Renal pelvis (tissue), 4 donors: ENCODE data around the gene FAM184A. TPM values are rescaled to one million over a fixed set of nuclear protein-coding genes. Genes with fewer than 3 reads are reported as not detected.

Experiments
- DNase-seq: peaks from one replicate; pipeline ENCODE4 v3.0.0-alpha.2; 2013
- polyA plus RNA-seq, 3 donors: library from polyadenylated mRNA; unstranded; fragments of 120-200 nt; gene quantifications; one replicate each; pipeline ENCODE4 v1.2.1, GENCODE V29; 2013; ENCODE audit not compliant: insufficient read length in 3 of 3

FAM184A gene
- polyA plus RNA-seq, 3 donors, result 6.9 to 12.1 (median 11.0) TPM

GRCh38 chr6:119060255-119060907 lies 18.1 kb downstream of the FAM184A start:
- no peak for DNase-seq

DNA sequence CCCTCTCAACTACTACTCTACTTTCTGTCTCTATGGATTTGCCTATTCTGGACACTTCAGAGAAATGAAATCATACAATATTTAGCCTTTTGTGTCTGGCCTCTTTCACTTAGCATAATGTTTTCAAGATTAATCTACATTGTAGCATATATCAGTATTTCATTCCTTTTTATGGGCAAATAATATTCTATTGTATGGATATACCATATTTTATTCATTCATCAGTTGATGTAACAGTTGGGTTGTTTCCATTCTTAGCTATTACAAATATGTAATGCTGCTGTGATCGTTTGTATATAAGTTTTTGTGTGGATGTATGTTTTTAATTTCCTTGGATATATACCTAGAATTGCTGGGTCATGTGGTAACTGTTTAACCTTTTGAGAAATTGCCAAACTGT lies 23.4 kb downstream of the FAM184A start:
- DNase-seq, result no peak

DNA sequence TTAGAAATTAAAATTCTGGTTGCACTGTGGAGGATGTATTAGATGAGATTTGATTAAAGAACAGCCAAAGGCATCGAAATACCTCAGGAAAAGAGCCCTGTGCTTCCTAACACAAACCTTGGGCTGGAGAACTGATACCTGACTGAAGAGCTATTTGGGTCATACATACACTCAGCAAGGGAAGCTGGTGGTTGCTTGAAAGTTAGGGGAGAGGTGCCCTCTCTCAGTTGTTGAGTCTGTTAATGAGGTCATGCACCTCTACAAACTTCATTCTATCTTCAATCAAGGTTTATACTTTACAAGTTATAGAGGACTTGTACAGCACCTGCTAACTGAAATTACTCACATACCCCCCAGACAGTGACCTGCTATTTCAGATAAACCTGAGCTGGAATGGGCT lies 25.5 kb downstream of the FAM184A start:
- DNase-seq, result no peak

DNA sequence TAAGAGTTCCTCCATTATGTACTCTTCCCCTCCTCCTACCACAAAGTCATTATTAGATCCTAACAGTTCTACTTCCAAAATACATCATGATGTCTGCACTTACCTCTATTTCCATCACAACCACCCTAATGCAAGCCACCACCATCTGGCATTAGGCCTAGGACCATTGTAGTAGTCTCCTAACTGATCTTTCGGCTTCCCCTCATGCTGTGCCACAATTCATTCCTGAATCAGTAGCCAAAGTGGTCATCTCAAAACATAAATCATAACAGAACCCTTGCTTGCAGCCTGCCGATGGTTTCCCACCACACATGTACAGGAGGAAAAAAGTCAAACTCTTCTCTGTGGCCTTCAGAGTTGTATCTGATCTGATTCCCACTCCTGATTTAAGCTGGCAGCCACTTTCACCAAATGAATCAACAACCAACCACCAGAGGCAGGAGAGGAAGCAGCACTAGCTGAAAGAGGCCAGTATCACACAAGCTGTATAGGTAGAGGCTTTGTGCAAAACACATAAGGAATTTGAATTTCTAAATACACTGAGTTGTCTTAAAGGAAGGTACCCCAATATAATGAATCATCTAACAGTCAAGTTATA lies 26.1 kb downstream of the FAM184A start:
- no peak for DNase-seq

GRCh38 chr6:119044255-119044654 lies 34.2 kb downstream of the FAM184A start:
- no peak for DNase-seq

GRCh38 chr6:119043783-119044182 lies 34.7 kb downstream of the FAM184A start:
- DNase-seq, result no peak

- no peak for DNase-seq
These were observed 35.2 kb downstream of the FAM184A start for GRCh38 chr6:119043265-119043664.

GRCh38 chr6:119040636-119041035 lies 37.8 kb downstream of the FAM184A start:
- no peak for DNase-seq

GRCh38 chr6:119040229-119040628 lies 38.2 kb downstream of the FAM184A start:
- DNase-seq, result no peak

DNA sequence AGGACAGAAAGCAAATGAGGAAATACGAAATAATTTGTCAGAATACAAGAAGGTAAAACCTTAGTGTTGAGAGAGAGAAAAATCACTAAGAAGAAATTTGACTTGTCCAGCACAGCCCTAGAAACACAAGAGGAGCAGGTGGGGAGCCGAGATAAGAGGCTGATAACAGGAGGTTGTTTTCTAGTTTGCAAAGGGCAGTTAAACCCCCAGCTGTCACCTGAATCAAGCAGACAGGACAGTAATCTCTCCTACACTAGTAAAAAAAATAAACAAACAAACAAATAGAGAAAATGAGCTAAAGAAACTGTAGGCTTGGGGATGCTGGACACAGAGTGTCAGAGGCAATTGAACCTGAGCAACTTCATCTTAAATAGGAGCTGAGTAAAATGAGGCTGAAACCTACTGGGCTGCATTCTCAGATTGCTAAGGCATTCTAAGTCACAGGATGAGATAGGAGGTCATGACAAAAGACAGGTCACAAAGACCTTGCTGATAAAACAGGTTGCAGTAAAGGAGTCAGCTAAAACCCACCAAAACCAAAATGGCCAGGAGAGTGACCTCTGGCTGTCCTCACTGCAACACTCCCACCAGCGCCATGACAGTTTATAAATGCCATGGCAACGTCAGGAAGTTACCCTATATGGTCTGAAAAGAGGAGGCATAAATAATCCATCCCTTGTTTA lies 40.4 kb downstream of the FAM184A start:
- no peak for DNase-seq

GRCh38 chr6:119037264-119037663 lies 41.2 kb downstream of the FAM184A start:
- no peak for DNase-seq

DNA sequence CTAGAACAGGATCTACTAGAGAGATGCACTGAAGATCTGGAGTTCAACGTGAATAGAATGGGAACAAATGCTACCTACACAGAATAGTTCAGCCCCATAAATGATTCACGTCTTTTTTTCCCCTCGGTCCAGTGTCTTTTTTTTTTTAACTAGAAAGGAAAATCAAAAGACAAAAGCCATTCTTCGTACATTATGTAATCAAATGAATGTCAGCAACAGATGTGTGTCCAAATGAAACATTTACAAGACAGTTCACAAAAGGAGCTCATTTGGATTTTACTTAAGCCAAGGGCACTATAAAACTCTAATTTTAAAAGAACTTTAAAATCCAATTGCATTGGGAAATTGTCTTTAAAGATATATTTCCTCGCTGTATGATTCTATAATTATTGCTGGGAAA lies 42.4 kb downstream of the FAM184A start:
- DNase-seq, result no peak

DNA sequence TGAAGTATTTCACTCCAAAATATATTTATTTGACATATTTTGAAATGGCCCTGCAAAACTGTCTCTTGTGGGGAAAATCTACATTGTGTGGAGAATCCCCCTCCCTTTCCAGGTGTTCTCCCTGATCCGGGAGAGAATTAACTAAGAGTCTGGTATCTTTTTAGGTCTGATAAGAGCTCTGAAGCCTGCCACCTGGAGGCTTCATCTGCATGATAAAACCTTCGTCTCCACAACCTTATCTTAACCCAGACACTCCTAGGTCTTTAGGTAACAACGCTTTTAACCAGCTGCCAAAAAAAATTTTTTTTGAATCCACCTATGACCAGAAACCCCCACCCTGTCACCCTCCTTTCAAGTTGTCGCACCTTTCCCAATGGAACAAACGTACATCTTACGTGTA lies 43.0 kb downstream of the FAM184A start:
- no peak for DNase-seq

DNA sequence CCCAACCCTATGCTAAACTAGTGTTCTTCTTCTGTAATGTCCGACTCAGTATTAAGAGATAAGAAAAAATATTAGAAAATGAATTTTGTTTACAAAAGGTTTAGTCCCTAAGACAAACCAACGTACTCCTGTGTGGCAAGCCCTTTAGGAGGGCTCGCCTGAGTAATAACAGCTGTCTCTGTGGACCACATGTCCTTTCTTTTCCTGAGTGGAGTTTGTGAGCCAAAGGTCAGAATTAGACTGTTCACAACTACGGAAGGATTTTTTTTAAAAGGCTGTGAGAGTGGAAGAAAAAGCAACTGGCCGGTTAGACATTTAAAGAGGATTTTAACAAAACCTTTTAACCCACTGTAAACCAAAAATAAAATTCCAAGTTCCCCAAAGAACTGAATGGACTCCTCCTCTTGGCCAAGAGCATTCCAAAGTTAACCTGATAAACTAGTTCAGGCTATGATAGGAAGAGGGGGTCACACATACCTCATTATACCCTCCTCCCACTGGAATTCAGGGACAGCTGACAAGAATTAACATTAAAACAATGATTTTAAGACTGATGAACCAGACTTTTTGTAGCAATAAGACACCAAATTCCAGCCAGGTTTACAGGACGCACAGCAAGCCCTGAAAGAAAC lies 43.5 kb downstream of the FAM184A start:
- DNase-seq, result peak; percentile 8

DNA sequence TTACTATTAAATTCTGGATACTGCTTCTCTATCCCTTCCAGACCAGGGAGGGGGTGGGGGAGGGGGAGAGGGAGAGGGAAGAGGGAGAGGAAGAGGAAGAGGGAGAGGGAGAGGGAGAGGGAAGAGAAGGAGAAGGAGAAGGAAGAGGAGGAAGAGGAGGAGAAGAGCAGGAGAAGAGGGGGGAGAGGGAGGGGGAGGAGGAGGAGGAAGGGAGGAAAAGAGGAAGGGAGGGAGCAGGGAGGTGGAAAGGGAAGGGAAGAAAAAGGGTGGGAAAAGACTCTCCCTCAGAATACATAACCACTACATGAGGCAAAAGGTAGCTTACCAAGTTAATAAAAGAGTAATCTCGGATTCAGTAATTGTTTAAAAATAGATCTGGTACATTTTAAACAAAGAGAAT lies 46.0 kb downstream of the FAM184A start:
- DNase-seq, result no peak

DNA sequence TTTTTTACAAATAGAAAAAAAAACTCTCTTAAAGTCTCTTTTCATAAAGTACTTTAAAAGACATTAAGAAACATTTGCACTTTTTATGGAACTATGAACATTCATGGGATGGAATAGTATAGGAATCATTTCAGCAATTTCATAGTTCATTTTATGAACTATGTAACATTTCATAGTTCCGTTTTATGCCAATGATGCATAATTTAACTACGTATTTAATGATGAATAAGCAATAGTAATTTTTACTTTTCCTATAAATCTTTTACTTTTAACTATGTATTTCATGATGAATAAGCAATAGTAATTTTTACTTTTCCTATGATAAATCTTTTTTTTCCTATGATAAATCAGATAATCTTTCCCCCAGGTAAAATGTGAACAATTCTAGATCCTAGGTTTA lies 47.7 kb downstream of the FAM184A start:
- DNase-seq, result no peak

- DNase-seq, result no peak
These were observed 50.4 kb downstream of the FAM184A start for GRCh38 chr6:119028091-119028490.

DNA sequence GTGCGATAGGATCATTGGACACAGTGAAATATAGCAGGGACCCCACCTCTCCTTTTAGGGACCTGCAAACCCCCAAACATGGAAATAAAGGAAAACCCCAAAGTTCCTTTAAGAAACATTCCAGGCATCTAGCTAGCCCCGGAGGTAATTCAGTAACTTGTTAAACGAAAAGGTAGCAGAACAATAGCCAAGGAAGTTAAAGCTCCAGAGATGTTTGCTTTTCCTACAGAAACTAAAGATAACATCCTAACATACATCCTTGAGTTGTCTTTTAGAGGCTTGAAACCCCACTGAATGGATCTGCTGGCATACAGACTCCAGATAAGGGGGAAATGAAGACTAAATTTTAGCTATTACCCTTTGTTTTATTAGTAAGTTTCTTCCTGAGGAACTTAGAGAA lies 51.0 kb downstream of the FAM184A start:
- DNase-seq, result no peak

- no peak for DNase-seq
These were observed 51.6 kb downstream of the FAM184A start for GRCh38 chr6:119026822-119027221.

DNA sequence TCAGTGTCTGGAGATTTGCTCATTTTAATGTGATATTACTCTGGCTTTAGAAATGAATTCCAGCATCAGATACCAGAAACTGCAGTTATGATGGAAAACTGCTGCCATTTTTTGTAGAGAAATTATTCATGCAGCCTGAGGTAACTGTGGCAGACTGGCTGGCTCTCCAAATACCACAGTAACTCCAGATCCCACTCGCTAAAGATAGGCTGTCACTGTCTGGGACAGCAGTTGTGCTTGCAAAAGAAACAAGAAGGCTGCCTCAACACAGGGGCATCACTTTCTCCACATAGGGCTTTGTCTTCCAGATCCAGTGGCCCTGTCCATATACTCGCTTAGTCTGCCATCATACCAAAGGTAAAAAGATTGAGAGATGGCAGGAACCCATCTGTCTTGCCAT lies 52.7 kb downstream of the FAM184A start:
- DNase-seq, result no peak

- DNase-seq, result no peak
These were observed 54.4 kb downstream of the FAM184A start for GRCh38 chr6:119024111-119024510.

- no peak for DNase-seq
These were observed 55.7 kb downstream of the FAM184A start for GRCh38 chr6:119022796-119023195.
